Kidney tubule cell (primary cell): ENCODE results near the gene RETREG1.
A peak's percentile ranks its signal among the peaks of the same experiment; 100 is the strongest.

Source experiments
- DNase-seq: peaks from one replicate; pipeline ENCODE4 v3.0.0-alpha.2; 2018; ENCODE audit warnings: low spot score

RETREG1 gene

DNA sequence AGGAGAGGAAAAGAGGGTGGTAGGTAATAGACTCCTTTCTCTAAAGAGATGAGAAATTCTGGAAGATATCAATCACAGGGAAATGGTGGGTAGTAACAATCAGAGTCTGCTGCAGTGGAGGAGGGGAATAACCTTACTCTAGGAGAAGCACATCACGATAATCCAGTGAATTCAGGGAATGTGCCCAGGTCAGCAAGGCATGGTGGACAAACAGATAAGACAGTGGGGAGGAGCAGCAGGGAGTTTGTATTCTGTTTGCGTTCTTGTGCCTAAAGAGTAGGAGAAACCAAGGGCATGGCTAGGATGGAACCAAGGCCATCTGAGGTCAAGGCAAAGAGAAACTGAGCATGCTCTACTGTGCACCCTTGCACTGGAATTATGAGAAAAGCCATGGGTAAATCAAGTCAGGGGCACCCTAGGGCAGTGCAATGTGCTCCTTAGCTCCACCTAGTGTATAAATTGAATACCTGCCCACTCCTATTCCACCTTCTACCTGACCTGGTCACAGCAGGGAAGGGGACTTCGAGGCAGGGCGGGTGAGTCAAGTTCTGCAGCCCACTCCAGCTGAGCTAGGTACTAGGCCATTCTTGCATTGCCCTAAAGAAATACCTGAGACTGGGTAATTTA lies 31.6 kb downstream of the RETREG1 start:
- no peak for DNase-seq

DNA sequence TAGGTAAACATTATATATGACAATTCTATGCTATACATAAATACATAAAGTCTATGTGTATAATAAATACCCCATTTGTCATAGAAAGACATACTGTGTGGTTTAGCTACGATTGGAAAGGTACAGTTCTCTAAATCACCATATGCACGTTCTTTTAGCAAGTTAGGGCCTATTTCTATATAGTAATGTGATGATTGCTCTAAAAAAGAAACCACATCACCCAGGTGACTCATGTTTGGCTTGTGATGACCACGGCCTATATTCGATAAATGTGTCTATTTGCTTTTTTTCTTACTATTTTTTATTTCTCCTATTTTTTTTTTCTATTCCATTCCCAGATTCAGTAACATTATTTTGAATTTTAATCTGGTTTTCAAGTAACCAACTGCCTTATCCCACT lies 34.7 kb downstream of the RETREG1 start:
- DNase-seq = no peak

DNA sequence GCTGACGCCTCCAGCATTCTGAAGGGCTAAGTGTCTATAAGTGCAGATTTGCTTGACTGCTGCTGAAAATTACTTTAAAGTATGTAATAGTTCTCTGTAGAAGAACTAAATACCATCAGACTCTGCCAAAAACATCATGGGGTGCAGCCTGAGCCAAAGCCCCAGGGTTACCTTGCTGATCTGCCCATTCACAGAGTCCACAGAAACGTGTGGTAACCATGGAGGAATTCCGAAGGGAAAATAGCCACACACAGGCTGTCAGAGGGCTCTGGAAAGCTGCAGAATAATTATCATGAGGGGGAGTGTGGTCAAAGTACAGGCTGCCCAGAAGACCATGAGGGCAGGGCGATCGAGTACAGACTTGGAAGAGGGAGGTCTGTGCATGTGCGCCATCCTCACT lies 36.4 kb downstream of the RETREG1 start:
- DNase-seq = no peak

DNA sequence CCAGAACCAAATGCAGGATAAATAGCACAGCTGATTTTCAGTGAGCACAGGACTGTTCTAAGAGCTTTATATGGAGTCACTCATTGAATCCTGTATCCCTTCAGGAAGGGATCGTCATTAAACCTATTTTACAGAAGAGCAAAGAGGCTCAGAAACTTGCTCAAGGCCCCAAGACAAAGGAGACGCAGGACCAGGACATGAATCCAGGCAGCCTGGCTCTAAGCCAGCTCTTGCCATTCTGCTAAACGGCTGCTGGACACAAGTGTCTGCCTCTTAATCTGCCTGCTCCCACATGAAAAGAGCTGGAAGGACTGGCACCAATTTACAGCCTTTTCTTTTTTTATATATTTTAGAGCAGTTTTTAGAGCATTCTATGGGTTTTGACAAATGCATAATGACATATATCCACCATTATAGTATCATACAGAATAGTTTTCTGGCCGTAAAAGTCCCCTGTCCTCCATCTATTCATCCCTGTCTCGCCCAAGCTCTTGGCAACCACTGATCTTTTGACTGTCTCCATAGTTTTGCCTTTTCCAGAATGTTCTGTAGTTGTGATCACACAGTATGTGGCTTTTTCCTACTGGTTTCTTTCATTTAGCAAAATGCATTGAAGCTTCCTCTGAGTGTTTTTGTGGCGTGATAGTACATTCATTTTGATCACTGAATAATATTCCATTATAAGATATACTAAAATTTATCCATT lies 37.5 kb downstream of the RETREG1 start:
- DNase-seq = no peak

DNA sequence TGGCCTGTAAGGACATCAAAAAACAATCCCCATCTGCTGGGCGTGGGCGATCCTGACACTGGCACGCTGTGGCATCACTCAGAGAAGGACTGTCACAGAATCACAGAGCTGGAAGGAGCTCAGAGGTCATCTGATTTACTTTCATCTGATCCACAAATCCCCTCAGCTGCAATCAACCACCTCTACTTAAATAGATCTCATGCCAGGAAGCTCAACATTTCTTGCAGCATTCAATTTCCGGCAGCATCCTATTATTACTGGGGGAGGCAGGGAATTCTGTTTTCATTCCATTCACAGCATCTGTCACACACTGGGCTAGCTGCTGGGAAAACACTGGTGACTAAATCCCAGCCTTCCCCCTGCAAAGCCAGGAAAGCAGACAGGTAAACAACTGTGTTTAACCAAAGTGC lies 38.3 kb downstream of the RETREG1 start:
- no peak for DNase-seq

DNA sequence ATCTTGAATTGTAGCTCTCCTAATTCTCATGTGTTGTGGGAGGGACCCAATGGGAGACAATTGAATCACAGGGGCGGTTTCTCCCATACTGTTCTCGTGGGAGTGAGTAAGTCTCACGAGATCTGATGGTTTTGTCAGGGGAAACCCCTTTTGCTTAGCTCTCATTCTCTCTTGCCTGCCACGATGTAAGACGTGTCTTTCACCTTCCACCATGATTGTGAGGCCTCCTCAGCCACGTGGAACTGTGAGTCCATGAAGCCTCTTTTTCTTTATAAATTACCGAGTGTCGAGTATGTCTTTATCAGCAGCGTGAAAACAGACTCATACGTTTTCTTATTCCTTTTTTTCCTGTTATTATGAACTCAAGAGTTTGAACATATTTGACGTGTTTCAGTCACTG lies 39.1 kb downstream of the RETREG1 start:
- DNase-seq = no peak

DNA sequence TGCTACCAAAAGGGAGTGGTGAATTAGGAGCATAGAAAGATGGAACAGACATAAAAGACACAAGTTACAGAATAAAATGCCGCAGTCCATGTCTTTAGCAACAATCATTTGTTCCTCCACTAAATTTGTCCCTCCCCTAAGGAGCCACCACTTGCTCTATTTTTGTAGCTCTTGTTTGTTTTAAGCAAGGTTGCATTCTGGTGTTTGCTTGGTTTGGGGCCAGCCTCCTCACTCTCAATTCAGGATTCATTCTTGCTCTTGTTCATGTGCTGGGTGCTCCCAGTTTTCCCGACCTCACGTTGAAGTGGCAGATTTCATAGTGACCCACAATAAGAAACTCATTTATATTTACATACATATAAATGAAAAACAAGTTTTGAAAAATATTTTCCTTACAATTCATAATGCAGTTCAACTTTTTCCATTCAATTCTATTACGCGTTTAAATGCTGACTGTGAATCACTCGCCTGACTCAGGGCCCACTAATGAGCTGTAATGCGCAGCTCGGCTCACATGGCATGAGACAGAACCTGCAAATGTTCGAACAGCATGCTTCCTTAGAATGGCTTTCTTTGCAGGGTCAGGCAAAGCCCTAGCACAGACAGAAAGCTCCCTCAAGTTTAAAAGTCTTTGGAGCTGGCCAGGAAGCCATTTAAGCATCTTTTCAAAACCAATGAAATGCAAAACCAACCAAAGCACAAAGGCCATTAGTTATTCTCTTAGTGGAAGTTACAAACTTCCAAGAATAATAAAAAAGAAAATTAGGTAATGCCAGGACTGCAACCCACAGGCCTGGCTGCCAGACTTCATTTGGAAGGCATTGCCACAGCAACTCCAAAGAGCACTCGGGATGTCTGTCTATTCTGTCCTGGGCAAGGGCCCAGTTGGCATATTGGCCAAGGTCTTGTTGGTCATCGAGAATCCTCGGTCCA lies 41.7 kb downstream of the RETREG1 start:
- DNase-seq = peak; percentile 73

DNA sequence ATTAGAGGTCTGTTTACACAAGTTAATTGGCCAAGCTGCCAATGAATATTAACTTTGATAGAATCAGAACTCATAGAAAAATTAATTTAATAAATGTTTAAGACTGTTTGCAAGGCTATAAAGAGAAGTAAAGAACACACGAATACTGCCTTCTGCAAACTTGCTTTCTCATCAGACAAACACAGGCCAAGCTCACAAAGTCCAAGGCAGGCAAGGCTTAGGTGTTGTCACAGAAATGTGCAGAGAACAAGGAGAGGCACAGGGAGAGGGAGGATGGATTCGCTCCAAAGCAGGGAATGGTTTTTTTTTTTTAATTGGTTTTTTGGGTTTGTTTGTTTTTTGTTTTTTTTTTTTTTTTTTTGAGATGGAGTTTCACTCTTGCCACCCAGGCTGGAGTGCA lies 43.4 kb downstream of the RETREG1 start:
- no peak for DNase-seq

DNA sequence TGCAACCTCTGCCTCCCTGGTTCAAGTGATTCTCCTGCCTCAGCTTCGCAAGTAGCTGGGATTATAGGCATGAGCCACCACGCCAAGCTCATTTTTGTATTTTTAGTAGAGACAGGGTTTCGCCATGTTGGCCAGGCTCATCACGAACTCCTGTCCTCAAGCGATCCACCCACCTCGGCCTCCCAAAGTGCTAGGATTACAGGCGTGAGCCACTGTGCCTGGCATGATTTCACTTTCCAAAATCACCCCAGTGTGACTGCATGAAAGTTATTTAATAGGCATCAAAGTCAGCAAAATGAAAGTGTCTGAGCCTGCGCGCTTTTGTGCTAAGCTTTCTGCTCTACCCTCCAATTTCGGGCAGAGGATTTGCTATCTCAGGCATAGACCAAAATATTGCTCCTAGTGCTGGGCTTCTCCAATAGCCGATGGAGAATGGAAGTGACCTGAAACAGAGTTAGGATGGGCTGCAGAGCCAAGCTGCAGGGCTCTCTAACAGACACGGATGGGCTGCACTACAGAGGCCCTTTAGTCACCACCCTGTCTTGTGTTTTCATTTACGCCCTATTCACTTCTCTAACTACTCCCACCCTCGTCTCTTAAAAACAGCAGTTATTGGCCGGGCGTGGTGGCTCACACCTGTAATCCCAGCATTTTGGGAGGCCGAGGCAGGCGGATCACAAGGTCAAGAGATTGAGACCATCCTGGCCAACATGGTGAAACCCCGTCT lies 44.3 kb downstream of the RETREG1 start:
- DNase-seq = no peak

DNA sequence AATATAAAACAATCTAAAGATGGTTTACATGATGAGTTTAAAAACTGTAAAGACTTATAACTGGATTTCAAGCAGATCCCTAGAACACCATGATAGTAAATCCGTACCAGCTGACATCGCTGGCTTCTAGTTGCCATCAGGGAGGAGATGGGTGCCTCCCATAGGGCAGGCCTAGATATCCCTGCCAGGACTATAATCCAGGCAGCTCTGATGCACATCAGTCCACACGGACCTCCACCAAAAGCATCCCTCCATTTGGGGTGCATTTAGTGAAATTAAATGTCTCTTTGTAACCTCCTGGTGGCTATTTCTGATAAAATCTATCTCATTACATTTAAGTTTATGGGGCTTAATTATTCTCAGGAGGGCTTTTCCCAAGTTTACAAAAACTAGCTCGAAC lies 45.8 kb downstream of the RETREG1 start:
- DNase-seq = no peak

DNA sequence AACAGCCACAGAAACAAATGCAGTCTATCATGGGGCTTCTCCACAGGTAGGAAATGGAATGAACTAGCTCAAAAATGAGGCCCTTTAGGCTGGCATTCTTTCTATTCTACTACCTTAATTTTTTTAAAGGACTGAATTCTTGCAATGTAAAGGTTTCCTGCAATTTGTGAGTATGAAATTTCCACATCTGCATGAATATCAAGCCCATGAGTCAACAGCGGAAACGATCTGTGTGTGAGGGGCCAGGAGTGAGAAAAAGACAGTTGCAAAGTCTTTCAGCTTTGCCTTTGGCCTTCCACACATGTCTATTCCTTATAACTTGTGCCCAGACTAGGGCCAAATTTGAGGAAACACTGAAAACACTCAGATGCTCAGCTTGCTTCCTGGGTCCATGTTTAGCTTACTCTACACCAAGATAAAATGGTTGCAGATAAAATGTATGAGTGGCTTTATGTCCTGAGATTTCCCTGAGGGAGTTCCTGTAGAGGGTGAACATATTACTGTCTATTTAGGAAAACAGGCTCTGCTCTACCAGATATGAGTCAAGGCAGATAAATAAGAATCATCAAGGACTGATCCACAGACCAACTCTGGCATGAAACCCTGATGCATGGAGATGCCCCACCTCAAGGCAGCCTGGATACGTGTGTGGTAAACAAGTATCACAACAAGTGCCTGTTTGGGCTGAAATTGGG lies 46.5 kb downstream of the RETREG1 start:
- DNase-seq = no peak

DNA sequence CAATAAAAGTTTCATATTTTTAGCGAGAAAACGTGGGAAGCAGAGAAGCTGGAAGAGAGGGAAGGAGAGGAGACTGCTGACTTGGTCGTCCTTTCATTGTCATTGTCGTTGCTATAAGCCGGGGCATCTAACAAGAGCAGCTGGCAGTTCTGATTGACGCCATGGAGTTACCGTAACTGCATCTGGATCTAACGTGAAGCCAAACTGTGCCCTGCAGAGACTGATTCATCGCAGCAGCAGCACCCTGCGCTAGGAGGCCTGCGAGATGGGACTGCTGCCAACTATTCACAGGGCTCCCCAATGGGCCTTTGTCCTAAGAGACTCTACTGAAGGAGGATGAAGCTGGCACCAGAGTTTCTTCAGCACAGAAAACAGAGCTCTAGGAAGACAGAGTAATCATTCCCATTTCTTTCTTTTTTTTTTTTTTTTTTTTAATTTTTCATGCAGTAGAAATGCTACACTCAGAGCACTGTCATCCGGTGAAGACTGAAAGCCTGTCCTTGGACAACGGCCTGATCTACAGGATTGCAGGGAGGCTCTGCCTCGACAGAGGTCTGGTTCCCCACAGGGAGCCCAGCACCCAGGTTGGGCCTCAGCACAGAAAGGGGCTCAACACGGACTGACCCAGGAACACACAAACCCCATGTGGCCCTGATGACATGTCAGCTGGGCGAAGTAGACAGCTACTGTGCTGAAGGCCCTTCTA lies 47.8 kb downstream of the RETREG1 start:
- DNase-seq = no peak

DNA sequence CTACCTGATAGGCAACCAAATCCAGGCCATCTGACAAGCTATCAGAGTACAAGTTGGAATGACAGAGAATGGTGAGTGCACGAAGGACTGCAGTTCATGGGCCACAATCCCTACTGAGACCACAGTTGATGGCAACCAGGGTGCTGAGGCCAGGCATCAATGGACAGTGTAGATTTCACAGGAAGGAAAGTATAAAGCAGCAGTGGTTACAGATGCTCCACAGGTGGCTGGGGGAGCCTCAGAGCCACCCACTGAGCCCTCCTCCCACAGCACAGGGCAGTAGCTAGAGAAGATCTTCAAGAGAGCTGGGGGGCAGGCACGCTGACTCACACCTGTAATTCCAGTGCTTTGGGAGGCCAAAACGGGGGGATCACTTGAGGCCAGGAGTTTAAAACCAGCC lies 49.4 kb downstream of the RETREG1 start:
- no peak for DNase-seq

DNA sequence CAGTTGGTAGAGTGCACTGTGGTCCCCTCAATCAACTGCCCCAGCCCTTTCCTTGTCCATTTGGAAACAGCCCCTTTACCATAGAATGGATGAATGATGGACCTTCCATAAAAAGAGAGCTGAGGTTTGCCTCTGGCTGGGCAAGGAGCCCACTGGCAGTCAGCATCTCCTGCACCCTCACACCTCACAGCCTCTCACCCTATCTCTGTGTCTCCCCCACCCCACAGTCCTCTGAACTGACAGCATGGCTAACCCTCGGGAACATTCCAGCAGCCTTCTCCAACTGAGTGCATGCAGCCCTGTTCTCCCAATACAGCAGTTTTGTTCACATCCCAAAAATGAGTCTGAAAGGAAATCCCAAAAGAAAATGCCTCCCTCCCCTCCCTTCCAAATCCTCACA lies 51.7 kb downstream of the RETREG1 start:
- no peak for DNase-seq

DNA sequence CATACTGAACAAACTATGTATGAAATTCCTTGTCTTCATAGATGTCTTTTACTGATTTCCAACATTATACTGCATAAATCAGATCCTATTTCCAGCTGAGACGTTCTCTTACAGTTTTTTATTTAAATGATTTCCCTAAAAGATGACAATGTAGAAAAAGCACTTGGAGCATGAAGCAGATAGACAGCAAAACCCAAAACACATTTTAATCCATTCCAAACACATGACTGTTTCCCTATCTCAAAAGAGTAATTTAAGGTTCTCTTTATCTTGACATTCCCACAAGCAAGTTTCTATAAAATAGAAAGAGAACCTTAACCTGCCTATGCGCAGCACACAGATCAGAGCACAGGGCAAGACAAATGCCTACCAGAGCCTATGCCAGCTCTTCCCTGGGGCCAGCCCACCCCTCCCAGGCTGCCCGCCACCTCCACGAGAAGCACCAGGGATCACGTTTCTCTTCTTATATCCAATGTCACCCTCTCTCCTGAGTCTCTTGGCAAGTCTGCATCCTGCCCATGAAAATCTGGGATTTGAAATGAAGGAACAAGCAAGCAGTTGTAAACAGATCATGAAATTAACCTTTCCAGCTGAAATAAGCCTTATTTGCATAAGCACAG lies 52.4 kb downstream of the RETREG1 start:
- DNase-seq = no peak

DNA sequence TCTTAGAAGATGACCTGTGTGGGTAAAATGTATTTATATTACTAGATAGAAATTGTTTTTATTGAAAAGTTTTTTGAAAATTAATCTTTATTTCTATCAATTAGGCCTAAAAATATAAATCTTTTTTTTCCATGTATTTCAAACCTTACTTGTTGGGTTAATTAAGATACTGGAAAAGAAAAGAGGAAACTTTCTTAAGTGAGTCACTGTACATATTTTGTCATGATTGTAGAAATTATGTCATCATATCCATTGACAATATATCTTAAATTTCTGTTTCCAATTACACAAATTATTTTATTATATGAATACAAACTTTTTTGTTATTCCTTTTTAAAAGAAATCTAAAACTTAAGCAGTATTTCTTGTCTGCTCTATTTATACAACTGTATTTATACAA lies 53.1 kb downstream of the RETREG1 start:
- no peak for DNase-seq

DNA sequence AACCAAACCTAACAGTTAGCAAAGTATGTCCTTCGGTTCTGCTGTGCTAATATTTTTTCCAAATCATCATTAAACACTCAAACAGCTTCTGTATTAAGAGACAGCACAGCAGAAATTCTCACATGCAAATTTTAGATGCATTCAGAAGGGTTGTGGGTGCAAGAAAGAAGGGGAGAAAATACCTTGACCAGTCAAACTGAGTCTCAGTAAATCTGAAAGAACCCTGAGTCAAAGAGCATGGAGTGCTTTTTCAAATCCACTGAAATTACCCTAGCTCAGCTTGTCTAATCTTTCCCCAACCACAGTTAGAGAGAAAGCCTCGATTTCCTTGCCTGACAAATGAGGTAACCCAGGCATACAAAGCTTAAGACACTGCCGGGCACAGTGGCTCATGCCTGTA lies 55.1 kb downstream of the RETREG1 start:
- DNase-seq = no peak

DNA sequence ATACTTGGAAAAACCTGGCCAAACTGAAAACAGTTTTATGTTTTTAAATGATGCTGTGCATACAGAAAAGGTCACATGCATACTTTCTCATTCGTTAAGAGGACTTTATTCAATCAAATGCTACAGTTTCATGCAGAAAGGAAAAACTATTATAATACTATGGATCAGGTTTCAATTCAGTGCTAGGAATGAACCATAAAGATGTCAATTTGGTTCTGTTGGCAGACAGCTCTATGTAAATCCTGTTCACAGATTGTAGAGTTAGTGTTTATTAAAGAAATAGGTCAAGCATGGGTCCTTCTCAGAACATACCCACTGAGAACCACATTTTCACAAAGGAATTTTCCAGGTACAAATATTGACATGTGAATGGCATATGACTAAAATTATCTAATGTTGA lies 57.1 kb downstream of the RETREG1 start:
- DNase-seq = no peak

DNA sequence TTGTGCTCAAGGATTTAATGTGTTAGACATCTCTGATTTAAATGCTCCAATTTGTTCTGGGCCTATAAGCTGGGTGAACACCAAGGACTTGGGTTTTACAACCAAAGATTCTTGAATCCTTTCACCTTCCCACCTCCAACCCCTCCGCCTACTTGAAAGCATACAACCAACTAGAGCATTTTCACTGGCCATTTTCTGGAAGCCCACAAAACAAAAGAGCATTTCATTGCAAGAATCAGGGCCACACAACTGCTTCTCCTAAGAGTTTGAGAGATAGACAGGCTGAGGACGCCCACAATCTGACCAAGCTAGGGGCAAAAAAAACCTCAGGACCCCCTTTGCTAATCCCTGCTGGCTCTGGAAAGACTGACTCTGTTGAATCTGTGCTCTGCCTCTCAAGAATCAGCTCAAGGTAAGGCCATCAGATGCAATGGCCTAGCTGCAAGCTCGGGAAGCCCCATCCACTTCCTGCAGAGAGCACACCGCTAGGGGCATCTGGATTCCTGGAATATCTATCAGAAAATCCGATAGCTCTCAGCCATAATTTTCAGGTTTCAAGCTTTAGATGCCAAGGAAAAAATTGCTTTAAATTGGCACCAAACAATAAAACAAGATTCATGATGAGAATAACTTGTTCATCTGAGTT lies 57.7 kb downstream of the RETREG1 start:
- DNase-seq = no peak

DNA sequence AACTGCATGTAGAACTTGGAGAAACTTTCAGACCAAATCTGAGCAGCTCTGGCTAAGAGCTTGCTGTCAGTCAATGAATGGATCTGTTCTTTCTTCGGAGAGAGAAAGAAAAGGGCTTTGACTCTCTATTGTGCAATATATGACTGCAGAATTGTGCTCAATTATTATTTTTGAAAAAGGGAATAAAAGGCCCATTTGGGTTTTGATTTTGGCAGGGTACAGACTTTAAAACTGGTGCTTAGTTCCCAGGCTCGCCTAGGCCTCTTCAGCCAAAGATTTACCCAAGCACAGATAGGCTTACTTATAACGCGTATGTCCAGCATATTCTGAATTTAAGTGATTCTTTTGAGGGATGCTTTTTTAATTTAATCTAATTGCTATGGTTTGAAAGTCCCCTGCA lies 59.3 kb downstream of the RETREG1 start:
- DNase-seq = no peak
